HG02623 (cell line): Measurements from ENCODE around the gene HHATL.

Experiments
- ATAC-seq: cut with Tn5 transposase; IDR thresholded peaks from one replicate; pipeline ENCODE4 v1.9.1; 2021; ENCODE audit warnings: moderate library complexity; ENCODE audit not compliant: unreplicated experiment

HHATL gene

GRCh38 chr3:42685891-42686820 is 16.4 kb downstream of the HHATL start:
- ATAC-seq: no peak

DNA sequence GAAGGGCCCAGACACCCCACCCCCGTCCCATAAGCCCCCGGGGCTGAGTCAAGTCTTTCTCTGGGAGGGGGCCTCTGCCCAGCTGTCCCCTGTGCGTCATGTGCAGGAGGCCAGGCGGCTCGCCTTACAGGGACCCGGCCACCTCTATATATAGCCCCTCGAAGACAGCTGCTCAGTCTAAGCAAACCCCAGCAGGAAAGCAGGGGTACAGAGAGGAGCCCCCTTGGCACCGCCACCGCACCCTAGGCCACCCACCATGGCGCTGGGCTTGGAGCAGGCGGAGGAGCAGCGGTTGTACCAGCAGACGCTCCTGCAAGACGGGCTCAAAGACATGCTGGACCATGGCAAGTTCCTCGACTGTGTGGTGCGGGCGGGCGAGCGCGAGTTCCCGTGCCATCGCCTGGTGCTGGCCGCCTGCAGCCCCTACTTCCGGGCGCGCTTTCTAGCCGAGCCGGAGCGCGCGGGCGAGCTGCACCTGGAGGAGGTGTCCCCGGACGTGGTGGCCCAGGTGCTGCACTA is 17.2 kb downstream of the HHATL start, which contains the start of gene KLHL40:
Gene KLHL40, plus strand, starts transcription at position 175 of the 519 bp plus-strand sequence. Its CDS starts 82 bp downstream, at position 257.
- no peak for ATAC-seq

DNA sequence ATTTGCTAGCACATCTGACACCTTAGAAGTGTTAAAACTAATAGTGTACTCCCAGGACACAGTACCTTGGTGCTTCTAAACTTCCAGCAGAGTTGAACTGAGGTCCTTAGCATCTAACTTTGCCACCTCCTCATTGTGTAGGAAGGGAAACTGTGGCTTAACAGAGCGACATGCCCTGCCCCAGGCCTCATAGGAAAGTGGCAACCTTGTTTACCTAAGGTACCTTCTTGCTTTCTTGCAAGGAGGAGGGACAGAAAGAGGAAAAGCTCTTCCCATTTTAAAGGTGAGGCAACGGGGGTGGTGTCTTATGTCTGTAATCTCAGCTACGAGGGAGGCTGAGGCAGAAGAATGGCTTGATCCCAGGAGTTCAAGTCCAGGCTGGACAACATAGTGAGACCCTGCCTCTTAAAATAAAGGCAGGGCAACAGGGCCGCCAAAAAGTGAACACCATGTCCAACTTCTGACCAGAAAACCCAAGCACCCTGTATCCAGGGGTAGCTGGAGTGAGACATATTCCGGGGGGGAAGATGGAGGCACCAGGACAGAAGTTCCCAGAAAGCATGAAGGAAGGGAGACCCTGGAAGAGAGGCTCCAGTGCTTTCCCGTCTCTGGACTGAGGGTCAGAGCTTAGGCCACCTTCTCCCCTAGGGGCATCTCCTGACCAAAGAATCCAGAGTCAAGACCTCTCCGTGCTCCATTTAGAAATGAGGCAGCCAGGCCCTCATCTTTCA is 17.8 kb downstream of the HHATL start:
- no peak for ATAC-seq

- no peak for ATAC-seq
Observed at GRCh38 chr3:42683875-42684598, 18.6 kb downstream of the HHATL start.

DNA sequence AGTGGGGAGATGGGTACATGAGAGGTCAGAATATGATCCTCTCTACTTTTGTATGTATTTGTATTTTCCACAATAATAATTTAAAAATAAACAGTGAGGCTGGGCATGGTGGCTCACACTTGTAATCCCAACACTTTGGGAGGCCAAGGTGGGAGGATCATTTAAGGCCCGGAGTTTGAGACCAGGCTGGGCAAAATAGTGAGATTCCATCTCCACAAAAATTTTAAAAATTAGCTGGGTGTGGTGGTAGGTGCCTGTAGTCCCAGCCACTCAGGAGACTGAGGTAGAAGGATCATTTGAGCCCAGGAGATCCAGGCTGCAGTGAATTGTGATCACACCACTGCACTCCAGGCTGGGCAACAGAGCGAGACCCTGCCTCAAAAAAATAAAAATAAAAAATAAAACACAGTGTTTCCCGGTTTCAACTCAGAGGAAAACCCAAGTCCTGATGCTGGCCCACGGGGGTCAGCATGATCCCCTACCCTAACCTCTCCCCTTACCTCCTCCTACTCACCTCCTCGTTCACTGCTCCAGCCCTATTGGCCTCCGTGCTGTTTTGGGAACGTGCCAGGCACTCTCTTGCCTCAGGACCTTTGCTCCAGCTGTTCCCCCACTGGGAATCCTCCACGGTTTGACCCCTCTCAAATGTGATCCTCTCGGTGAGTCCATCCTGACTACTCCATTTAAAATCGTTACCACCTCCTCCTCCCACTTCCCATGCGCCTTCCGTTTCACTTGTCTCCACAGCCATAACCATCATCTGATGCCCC is 20.1 kb downstream of the HHATL start:
- no peak for ATAC-seq

DNA sequence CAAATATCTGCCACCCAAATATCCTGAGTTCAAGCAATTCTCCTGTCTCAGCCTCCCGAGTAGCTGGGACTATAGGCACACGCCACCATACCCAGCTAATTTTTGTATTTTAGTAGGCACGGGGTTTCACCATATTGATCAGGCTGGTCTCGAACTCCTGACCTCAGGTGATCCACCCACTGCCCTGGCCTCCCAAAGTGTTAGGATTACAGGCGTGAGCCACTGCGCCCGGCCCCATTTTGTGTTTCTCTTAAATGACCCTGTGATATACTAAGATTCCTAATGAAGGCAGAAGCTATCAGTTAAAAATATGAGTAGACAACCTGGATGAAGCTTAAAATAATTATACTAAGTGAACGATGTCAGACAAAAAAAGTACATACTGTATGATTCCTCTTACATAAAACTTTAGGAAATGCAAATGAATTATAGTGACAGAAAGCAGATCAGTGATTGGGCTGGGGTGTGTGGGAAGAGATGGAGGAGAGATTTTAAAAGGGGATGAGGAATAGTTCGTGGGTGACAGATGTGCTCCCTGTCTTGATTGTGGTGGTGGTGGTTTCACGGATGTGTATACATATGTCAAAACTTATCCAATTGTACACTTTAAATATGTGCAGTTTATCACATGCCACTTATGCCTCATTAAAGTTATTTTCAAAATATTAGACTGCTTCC is 21.1 kb downstream of the HHATL start:
- no peak for ATAC-seq

DNA sequence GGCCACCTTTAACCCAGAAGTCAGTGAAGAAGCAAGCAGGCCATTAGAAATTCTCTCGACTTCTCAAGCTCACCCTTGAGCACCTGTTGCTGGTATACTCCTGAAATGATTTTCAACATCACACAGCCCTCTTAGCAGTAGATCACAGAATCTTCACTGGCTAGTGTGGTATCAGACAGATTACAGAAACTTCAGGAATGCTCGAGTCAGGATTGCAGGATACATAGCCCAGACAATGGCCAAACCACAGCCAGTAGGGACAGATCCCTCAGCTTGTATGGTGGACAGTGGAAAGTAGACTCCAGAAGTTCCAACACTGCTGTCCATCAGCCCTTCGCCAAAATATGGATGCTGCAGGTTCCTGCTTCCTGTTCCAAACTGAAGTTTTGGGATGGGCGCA is 21.8 kb downstream of the HHATL start:
- ATAC-seq: no peak

DNA sequence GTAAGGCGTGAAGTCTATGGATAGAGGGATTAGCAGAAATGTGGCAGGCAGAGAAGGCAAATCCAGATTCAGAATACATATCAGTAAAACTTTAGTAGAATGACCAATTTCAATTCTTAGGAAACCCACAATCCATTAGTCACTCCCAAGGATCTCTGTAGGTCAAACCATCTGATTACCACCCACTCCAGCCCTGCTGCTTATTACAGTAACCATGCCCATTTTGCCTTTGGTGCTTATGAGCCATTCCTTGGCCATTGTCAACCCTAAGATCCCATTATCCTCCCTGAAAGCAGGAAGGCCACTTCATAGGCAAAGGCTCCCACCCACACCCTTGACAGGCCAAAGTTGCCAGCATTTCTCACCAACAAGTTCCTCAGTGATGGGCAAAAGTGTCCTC is 22.3 kb downstream of the HHATL start:
- no peak for ATAC-seq

GRCh38 chr3:42678447-42678846 is 24.2 kb downstream of the HHATL start:
- ATAC-seq: no peak

GRCh38 chr3:42675909-42676308 is 26.7 kb downstream of the HHATL start:
- no peak for ATAC-seq

DNA sequence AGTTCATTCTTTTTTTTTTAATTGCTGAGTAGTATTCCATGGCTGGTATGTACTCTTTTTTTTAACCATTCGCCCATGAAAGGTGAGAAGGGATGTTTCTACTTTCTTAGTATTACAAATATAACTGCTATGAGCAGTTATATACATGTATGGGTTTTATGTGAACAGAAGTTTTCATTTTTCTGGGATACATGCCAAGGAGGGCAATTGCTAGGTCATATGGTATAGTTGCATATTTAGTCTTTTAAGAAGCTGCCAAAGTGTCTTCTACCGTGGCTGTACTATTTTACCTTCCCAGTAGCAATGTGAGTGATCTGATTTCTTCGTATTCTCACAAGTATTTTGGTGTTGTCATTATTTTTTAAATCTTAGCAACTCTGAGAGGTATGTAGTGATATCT is 28.5 kb downstream of the HHATL start:
- ATAC-seq: no peak

DNA sequence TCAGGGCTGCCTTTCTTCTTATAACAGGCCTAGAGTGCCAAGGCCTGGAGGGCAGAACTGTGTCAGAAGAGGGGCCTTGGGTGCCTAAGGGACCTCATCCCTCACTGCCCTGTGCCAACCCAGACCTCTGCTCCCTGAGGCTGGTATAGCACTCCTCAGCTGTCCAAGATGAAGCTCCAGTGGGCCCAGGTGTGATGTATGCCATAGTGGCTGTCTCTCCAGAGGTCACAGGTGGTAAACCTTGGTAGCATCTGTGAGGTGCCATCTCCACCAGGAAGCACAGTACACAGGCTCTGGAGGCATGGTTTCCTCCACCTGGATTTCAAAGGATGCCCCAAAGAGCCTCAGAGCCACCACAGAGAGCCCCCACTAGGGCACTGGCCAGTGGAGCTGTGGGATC is 29.5 kb downstream of the HHATL start:
- no peak for ATAC-seq

DNA sequence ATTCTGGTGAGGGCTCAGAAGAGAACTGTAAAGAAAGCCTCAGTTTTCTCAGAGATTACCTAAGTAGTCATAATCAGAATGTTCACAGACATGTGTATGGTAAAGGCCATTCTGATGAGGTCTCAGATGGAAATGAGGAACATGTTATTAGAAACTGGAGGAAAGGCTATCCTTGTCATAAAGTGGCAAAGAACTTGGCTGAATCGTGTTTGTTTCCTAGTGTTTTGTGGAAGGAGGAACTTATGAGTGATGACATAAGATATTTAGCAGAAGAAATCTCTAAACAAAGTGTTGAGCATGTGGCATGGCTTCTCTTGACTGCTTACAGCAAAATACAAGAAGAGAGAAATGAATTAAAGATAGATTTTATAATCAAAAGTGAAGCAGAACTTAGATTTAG is 30.1 kb downstream of the HHATL start:
- no peak for ATAC-seq

GRCh38 chr3:42670670-42671069 is 31.9 kb downstream of the HHATL start:
- no peak for ATAC-seq

- ATAC-seq: no peak
Observed at GRCh38 chr3:42670051-42670576, 32.5 kb downstream of the HHATL start.

DNA sequence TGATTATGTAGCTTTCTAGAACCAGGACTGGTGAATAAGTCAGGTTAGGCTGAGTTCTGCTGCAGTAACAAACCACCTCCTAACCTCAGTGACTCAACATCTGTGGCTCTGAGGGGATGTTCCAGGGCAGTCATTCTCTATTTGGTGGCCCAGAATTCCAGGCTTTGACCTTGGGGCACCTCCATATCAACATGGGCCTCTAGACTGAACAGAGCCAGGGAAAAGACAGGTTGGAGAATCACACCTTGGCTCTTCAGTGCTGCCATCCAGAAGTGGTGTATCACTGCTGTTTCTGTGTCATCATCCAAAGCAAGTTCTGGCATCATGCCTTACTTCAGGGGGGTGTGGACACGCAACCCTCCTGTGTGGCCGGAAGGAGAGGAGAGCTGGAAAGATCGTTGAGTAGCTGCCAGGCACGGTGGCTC is 33.8 kb downstream of the HHATL start:
- no peak for ATAC-seq

GRCh38 chr3:42668413-42668760 is 34.2 kb downstream of the HHATL start:
- no peak for ATAC-seq

GRCh38 chr3:42667523-42668412 is 34.8 kb downstream of the HHATL start:
- ATAC-seq: no peak

DNA sequence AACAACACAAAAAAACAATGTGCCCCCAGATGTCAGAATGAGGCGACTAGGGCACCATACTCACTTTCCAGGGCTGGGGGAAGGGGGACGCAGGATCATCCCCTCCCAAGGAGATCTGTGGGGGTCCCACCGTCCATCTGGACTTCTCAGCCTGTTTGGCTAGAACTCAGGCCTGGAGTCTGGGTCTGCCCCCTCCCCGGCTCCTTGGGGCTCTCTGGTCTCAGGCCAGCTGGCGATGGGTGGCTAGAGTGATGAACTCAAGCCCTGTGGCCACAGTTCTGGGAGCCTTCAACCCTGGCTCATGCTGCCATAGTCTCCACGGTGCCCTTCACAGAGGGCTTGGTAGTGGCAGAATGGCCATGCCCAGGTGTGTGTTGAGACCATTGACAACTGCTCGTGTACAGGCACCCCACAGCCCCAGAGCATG is 35.5 kb downstream of the HHATL start:
- no peak for ATAC-seq
